GM12872 (cell line): ENCODE data around the gene STPG1.

Experiments
- TF ChIP-seq, protein P1 (sequence below): IDR thresholded peaks from 3 replicates; pipeline ENCODE4 v1.5.1; 2011; ENCODE audit warnings: low read depth, mild to moderate bottlenecking, low read length, moderate library complexity; ENCODE audit not compliant: insufficient read depth

STPG1 gene

DNA sequence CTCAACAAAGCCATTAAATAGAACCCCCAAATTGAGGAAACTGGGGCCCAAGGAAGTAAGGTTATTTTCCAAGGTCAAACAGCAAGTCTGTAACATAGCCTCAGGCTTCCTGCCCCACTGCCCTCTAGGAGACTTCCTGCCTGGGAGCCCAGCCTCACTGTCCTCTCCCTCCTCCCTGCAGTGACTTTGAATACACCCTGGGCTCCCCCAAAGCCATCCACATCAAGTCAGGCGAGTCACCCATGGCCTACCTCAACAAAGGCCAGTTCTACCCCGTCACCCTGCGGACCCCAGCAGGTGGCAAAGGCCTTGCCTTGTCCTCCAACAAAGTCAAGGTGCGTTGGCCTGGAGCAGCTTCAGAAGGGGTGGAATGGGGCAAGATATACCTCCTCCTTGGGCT lies 76.1 kb downstream of the STPG1 start:
- TF ChIP-seq, protein P1, sequence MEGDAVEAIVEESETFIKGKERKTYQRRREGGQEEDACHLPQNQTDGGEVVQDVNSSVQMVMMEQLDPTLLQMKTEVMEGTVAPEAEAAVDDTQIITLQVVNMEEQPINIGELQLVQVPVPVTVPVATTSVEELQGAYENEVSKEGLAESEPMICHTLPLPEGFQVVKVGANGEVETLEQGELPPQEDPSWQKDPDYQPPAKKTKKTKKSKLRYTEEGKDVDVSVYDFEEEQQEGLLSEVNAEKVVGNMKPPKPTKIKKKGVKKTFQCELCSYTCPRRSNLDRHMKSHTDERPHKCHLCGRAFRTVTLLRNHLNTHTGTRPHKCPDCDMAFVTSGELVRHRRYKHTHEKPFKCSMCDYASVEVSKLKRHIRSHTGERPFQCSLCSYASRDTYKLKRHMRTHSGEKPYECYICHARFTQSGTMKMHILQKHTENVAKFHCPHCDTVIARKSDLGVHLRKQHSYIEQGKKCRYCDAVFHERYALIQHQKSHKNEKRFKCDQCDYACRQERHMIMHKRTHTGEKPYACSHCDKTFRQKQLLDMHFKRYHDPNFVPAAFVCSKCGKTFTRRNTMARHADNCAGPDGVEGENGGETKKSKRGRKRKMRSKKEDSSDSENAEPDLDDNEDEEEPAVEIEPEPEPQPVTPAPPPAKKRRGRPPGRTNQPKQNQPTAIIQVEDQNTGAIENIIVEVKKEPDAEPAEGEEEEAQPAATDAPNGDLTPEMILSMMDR: no peak

DNA sequence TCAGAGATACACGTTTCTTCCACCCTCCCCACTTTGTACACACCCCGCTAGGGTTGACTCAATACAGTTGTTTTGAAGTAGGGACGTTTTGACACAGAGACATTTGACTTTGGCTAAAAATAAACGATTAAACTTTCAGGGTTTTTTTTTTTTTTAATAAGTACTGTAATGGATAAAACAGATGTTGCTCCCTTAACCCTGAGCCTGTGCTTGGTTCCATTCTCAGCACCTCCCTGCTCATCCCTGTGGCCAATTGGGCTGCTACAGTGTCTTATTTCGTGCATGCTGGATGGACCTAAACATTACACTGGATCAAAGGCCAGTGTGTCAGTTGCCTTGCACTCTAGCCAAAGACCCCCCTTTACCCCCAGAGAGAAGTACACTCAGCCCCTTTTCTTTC lies 77.5 kb downstream of the STPG1 start:
- TF ChIP-seq, protein P1: no peak

DNA sequence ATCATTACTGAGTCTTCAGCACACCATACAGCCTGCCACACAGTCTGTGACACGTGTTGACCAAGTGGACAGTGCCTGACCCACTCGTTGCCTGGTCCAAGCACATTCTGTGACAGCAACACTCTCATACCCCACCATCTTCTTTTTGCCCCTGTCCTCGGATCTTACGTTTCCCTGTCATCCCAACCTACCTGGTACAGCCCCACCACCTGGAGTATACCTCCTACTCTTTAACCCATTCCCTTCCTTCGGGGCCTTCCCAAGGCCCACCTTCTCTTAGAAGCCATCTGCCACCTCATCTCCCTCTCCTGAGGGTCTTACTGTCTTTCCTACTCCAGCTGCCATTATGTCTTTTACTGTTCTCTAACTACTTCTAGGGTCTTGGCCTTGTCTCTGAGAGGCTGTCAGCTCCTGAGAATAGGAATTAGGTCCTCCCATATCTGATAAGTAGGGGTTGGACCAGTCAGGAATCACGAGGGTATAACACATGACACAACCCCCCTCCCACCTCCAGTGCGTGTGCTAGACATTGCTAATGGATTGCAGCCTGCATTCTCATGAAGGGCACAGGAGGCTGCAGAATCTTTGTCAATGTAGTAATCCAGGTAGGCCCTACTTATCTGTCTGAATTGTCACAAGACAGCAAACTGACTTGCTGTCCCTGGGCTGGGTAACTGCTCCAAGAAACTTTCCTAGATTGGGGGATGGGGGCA lies 81.5 kb downstream of the STPG1 start:
- TF ChIP-seq, protein P1: no peak

DNA sequence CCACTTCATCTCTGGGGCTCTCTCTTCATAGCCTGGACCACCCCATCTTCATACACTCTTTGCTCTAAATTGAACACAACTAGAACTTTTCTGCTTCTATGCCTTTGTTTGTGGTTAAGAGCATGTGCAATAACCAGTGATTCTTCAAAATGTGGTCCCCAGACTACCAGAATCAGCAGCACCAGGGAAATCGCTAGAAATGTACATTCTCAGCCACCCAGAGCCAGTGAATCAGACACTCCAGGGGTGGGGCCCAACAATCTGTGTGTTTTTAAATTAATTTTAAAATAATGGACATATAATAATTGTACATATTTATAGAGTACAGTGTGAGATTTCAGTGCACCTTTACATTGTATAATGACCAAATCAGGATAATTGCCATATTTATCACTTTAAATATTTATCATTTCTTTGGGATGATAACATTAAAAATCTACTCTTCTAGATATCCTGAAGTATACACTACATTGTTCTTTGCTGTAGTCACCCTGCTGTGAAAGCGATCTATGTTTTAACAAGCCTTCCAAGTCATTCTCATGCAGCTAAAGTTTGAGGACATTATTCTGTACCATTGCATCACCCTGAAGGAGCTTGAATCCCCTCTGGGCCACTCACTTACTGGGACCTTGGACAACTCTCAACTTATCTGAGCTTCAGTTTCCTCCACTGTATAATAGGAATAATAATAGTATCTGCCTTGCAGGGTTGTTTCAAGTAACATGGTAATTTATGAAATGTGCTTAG lies 83.6 kb downstream of the STPG1 start:
- TF ChIP-seq, protein P1: no peak

DNA sequence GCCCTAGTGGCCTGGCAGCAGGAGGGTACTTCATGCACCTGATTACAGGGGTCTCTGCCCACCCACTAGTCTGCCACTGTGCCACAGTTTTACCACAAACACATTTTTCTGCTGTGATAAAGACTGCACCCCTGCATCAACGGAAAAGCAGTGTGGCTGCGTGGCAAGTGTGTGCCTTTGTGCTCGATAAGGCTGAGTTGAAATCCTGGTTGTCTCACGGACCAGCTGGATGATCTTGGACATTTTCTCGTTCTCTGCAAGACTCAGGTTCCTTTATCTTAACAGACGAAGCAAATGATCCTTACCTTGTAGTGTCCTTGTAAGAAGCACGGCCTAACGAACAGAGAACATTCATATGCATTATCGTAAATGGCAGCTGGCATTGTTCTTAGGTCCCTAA lies 84.3 kb downstream of the STPG1 start:
- TF ChIP-seq, protein P1: no peak

DNA sequence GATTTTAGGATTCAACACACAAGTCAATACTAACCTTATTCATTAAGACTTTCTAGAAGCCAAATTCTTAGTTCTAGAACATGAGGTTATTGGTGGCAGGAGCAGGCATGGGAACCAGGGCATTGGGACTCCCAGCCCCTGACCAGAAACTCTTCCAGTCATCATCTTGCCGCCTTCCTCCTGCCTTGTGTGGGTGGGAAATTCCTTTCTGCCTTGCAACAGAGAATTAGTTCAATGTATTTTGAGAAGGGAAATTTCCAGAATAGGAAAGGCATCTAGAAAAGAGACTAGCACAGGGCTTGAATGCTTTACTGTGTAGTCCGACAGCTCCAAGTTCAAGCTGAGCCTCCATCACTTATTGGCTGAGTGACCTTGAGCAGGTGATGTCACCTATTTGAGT lies 85.7 kb downstream of the STPG1 start:
- TF ChIP-seq, protein P1: no peak

DNA sequence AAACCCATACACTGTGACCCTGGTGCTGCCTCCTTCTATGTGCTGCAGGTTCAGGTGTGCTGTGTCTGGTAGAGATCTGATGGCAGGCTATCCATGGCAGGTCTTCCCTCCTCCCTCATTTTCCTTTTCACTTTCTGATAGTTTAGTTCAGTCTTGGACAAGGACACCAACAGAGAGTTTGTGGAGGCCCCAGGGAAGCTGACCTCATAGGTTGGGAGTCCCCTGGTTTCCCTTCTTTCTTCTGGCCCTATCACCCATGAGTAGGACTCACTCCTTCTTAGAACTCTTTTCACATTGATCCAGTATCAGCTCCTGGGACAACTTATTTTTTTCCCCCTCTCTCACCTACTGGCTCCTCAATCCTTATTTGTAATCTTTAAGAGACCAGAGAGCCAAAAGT lies 86.1 kb downstream of the STPG1 start:
- TF ChIP-seq, protein P1: no peak
